ENCODE measurements around the gene KIF26B. TPM values are rescaled to one million over a fixed set of nuclear protein-coding genes. Genes with fewer than 3 reads are reported as not detected.
A peak's percentile ranks its signal among the peaks of the same experiment; 100 is the strongest.
"Not testable (repeated sequence)": the region's sequence is repeated elsewhere in the genome, so short reads cannot be mapped to it uniquely, and the experiment has no call there.

Gene KIF26B
- total RNA-seq, 1 donor from 2014 or later, result 1.0 TPM

DNA sequence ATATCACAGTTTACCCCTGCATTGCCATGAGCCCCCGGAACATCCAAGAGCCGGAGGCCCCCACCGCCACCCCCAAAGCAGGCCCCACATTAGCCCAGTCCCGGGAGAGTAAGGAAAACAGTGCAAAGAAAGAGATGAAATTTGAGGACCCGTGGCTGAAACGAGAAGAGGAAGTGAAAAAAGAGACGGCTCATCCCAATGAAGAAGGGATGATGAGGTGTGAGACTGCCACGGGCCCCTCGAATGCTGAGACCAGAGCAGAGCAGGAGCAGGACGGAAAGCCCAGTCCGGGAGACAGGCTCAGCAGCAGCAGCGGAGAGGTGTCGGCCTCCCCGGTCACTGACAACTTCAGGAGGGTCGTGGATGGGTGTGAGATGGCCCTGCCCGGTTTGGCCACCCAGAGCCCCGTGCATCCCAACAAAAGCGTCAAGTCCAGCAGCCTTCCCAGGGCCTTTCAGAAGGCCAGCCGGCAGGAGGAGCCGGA, 532.4 kb downstream of the KIF26B start:
- no peak for DNase-seq

DNA sequence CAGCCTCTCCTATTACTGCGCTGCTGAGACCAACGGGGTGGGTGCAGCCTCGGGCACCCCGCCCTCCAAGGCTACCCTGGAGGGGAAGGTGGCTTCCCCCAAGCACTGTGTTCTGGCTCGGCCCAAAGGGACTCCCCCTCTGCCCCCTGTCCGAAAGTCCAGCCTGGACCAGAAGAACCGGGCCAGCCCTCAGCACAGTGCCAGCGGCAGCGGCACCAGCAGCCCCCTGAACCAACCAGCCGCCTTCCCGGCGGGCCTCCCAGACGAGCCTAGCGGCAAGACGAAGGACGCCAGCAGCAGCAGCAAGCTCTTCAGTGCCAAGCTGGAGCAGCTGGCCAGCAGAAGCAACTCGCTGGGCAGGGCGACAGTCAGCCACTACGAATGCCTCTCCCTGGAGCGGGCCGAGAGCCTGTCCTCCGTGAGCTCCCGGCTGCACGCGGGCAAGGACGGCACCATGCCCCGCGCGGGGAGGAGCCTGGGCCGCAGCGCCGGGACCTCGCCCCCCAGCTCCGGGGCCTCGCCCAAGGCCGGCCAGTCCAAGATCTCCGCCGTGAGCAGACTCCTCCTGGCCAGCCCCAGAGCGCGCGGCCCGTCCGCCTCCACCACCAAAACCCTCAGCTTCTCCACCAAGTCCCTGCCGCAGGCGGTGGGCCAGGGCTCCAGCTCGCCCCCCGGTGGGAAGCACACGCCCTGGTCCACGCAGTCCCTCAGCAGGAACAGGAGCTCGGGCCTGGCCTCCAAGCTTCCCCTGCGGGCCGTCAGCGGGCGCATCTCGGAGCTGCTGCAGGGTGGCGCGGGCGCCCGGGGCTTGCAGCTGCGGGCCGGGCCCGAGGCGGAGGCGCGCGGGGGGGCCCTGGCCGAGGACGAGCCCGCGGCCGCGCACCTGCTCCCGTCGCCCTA, 533.1 kb downstream of the KIF26B start:
- DNase-seq, result peak; percentile 5

DNA sequence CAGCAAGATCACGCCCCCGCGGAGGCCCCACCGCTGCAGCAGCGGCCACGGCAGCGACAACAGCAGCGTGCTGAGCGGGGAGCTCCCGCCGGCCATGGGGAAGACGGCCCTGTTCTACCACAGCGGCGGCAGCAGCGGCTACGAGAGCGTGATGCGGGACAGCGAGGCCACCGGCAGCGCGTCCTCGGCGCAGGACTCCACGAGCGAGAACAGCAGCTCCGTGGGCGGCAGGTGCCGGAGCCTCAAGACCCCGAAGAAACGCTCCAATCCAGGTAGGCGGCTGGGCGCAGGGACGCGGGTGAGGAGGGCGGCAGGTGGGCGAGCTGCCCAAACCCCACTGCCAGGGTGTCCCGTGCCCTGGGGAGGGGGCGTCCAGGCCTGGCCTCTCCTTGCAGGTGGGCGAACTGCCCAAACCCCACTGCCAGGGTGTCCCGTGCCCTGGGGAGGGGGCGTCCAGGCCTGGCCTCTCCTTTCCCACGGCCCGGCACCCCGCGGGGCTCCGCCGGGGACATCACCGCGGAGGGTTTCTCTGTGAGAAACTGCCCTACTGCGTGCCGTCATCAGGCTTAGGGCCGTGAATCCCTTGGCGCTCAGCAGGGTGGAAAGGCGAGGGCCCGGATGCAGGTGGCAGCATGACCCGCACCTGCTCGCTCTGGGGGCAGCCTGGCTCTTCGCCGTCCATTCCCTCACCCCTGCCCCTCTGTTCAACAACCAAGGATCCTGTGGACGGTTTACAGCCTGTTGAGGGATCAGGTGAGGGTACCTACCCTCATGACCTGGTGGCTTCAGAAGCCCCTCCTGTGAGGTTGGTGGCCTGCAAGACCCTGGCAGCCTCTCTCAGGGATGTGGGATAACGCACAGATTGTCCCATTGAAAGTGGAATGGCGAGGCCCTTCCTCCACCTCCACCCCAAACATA, 534.0 kb downstream of the KIF26B start:
- no peak for DNase-seq

DNA sequence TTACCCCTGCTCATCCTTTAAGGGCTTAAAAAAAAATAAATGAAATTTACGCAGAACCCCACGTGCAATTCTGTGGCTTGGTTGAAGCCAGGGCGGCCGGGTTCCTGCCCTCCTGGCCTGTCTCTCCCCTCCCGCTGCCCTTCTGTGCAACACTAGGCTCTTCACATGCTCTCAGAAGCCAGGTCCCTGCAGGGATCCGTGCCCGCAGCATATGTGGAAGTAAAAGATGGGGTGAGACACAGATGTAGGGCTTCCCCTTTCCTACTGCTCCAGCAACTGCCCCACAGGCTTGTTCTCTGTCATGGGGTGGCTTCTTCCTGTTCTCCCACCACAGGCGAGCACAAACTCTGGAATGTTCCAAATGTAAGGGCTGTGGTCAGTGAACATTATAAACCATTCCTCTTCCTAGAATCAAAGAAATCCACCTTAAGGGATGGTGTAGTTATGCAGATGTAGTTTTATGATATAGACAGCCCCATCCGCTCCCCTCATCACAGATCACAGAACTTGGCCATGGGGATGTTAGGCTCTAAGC, 535.4 kb downstream of the KIF26B start:
- DNase-seq, result no peak

DNA sequence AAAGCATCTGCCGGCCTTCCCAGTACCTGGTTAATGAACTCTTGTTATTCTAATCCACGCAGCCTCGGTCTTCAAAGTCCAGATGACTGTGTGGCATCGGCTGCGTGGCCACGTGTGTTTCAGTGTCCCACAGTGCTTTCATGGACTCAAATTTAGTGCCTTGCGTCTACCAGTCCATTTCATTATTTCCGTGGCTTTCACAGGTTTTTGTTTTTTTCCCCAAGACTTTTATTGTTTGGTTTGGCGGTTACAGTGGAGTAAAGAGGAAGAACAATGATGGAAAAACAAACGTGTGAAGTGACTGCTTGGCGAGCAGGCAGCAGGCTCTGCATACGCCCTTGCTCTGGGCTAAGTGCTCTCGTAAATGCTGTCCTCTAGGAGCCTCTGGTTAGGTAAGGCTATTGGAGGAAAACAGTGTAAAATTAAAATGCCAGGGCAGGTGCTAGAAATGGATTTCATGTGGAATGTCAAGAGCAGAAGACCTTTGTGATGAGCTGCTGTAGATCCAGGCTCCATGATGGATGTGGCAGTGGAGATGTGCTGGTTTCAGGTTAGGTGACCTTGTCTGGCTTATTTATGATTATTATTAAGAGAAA, 536.3 kb downstream of the KIF26B start:
- no peak for DNase-seq

DNA sequence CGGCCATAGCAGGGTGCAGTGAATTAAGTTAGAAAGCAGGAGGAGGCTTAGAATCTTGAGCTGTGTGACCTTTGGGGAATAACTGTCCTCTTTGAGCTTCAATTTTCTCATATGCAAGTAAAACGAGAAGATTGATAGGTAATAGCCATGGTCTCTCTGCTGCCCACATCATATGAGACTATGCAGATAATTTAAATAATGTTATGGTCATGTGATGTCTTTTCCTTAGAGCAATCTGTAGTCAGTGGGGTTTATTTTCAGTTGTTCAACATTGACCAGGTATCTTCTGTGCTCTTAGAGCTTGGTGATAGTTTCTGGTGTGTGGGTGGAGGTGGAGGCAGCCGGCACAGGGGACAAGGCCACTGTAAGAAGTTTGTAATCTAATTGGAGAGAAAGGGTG, 537.1 kb downstream of the KIF26B start:
- no peak for DNase-seq

DNA sequence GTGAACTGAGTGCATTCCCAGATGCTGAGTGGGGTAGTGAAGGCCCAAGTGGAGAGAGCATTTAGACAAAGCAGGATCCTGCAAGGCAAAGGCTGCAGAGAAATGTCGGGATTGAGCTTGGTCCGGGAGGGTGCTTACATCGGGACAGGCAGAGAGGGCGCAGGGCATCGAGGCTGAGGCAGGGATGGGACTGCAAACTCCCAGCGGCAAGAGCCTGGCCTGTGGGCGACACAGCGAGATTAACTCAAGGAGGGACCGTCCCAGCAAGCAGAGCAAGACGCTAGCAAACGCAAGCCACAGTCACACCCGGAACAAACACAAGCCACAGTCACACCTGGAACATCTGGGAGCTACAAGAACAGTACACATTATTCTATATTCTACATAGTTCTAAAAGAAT, 537.5 kb downstream of the KIF26B start:
- DNase-seq, result no peak

DNA sequence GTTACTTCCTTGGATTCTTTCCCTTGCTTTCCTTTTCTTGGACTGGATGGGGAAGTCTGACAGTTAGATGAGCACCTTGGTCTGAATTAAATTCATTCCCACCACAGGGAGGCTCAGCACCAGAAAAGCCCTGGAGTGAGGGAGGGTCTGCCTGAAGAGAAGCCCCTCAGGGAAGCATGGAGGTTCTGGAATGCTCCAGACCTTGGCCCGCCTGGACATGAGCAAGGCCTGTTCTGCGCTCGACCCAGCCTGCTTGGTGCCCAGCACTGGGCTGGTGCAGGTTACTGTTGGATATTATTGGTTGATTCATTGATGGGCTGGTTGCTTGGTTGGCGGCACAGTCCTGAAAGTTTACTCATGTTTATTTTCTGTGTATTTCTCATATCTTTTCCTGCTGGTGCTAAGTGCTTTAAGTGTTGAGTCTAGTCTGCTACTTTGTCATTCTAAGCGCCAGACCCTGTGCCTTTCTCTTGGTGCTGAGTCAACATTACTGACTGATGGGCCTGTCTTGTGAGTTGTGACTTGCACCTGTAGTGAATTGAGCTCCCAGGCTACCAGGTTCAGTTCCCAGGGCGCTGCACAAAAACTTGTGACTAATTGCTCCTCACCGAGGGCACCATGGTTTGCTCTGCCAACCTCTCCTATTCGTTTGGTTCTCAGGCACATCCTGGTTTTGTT, 538.5 kb downstream of the KIF26B start:
- DNase-seq, result no peak

DNA sequence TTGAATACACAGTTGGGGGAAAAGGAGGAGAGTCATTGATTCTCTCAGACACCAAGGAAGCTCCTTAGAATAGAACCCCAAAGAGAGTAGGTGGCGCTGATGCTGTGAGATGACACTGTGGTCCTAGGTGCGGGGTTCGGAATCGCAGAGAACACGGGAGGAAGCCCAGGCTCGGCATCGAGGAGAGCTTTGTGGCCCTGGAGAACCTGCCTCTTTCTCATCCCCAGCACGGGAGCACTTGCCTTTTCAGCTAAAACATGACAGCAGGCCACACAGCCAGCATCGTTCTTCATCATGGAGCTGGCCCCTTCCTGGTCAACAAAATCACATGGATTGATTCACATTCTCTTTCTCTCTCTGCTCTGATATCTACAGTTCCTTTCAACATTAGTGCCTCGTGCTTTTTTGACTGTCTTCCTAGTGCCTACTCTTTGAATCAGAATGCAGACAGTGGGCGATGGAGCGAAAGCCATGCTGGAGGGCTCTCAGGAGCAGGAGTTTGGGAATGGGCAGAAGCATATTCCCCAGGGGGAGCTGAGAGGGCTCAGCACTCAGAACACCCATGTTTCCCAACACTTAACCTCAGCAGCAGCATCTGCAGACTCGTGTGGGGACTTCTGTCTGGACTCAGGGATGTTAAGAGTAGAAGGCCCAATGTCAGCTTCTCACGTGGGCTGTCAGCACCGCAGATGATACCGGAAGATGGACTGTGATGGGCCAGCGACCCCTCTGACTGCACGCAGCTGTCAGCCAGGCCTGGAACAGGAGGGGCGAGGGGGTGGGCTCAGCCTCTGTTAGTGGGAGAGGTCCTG, 539.4 kb downstream of the KIF26B start:
- no peak for DNase-seq

DNA sequence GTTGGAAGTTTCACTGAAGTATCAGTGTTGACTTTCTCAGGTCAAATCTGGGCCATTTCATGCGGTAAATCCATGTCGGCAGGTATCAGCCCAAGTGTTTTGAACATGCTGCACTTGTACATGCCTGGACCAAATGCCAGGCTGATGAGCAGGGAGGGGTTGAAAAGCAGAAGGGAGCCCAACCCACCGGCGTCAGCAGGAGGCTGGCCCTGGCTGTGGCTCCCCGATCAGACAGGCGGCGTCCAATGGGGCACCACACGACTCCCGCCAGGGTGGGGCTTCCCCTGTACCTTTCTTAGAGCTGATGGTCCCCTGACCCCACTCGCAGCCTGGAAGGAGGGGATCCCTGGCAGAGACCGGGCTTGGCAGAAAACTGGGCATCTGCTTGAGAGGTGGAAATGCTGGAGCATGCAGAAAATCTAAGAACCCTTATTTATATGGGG, 540.0 kb downstream of the KIF26B start:
- no peak for DNase-seq

DNA sequence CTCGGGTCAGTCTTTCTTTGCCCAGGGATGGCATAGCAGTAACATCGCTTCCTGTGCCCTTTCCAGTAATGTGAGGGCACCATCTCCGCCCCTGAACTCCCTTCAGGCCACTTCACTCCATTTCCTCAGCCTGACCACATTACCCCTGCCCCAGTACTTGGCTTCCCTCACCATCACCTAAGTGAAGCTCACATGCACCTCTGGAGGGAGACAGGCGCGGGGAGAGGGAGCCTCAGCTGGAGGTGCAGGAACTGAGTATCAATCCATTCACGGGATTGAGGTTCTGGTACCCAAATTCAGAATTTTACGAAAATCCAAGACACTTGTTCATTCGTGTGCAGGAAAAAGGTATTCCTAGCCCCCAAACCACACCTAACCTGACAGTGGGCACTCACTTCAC, 540.4 kb downstream of the KIF26B start:
- DNase-seq, result no peak

DNA sequence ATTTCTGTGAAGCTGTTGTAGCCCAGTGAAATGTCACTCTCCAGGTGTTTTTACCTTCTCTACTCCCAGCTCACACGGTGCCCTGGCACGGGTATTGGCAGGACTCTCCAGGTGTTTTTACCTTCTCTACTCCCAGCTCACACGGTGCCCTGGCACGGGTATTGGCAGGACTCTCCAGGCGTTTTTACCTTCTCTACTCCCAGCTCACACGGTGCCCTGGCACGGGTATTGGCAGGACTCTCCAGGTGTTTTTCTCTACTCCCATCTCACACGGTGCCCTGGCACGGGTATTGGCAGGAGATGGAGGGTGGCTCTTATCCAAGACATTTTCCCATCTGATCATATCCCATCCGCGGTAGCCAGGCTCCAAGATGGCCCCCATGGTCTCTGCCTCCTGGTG, 540.9 kb downstream of the KIF26B start:
- DNase-seq, result not testable (repeated sequence)

DNA sequence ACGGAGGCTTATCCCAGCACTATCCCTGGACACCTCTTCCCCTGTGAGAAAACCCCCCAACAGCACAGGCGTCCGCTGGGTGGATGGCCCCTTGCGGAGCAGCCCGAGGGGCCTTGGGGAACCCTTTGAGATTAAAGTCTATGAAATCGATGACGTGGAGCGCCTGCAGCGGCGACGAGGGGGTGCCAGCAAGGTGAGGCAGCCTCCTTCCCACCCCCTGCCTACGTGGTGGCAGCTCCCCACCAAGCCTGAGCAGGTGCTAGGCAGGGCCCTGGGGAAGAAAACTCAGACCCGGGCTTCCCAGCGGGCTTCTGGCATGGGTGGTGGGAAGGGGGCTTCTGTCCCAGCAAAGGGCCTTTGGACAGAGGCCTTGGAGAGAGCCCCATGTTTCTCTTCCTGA, 543.3 kb downstream of the KIF26B start:
- no peak for DNase-seq

DNA sequence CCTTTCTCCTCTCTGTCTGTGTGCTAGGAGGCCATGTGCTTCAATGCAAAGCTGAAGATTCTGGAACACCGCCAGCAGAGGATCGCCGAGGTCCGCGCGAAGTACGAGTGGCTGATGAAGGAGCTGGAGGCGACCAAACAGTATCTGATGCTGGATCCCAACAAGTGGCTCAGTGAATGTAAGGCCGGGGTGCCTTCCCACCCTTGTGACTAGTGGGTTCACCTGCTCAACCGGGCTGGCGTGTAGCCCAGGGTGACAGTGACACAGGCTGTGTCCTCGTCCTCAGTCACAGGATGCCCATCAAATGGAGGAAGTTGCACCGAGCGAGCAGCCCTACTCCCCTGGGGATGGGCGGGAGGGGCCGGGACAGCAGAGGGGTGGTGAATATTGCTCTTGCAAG, 544.1 kb downstream of the KIF26B start:
- DNase-seq, result no peak

DNA sequence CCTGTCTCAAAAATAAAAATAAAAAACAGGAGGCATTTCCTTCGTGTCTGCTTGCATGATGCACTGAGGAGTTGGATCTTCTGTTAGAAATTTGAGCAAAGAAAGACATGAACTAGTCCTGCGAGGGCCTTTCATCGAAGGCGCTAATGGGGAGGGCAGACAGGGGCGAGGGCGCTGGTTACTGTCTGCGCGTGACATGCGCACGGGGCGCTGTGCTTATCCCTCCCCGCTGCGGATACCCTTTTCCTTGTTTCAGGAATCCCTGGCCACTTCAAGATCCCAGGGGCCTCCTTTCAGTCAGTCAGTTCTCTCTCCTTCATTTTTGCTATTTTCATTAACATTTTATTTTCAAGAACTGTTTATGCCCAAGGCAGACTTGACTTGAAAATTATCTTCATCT, 545.8 kb downstream of the KIF26B start:
- DNase-seq, result no peak

DNA sequence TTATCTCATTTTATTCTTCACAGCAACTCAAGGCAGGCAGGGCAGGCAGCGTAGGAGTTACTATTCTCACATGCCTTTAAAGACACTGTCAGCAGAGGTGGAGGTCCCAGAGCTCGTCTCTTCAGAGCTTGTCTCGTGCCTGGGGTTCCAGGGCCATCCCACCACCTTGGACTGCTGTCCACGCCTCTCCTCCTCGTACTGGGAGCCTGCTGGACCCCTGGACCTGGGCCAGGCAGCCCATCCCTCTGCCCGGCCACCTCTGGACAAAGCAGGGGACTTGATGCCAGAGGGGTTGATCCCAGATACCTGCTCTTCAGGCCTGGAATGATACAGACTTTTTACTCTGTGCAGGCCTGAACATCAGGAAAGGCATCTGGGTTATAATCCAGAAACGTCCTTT, 546.8 kb downstream of the KIF26B start:
- DNase-seq, result no peak

DNA sequence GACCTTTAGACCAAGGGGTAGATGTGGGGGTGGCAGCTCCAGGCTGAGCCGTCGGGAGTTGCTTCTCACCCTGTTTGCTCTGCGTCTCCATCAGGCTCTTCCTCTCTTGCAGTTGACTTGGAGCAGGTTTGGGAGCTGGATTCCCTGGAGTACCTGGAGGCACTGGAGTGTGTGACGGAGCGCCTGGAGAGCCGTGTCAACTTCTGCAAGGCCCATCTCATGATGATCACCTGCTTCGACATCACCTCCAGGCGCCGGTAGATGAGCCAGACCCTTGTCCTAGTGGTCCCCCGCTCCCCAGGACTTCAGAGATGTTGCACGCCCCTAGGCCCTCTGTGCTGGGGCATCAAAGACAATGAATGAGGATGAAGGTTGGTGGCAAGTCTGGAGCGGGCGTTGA, 547.6 kb downstream of the KIF26B start:
- no peak for DNase-seq

DNA sequence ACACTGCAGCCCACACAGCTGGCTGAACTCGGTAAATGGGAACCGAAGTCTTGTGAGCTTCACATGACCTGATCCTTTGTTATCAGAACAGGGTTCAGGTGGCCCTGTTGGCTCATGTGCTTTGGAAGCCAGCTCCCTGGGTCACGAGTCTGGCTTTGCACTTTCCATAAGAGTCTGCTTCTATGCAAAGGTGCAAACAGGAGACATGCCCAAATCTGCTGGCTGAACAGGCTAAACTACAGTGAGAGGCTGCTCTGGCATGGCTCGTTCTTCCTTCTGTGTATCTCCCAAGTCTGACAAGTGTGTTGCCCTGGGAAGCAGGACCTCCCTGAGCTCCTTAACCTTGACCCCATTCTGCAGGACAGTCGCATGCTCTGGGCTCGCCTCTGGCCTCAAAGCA, 549.6 kb downstream of the KIF26B start:
- no peak for DNase-seq

DNA sequence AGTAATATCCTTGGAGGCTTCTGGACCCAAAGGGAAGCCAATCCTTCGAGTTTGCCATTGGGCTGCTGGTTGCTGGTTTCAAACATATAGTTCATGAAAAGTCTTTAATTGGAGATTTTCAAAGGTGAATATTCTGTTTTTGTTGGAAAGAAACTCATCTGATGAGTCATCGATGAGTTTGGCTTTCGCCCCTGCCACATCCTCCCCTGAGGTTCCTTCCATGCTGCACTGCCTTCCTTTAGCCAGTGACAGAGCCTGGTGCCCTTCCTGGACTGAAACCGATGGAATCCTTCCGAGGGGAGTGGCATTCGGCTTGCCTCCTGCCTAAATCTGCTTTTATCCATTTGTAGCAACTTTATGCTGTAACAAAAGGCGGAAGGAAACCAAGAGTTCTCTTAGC, 550.0 kb downstream of the KIF26B start:
- DNase-seq, result peak; percentile 35

DNA sequence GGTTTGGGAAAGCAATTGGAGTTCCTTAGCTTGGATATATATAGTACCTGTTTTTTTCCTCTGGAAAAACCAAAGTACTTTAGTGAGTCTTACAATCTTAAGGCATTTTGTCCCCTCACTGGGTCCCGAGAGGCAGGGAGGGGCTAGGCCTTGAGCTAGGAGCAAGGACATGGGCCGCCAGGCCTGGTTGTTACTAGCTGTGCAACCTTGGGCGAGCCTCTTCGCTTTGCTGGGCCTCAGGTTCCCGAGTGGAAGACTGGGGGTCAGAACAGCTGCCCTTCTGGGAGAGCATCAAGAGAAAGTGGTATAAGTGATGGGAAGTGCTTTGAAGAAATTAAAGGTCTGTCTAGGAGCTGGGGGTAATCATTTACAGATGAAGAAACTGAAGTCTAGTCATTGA, 553.2 kb downstream of the KIF26B start:
- no peak for DNase-seq
